ENCODE data around the gene FRG1.
"Not testable (repeated sequence)": the region's sequence is repeated elsewhere in the genome, so short reads cannot be mapped to it uniquely, and the experiment has no call there.

The FRG1 gene

GRCh38 chr4:189912170-189912569, 28.5 kb upstream of the FRG1 start:
- Histone ChIP-seq H4K20me1 (ENCODE audit: insufficient read depth) (0 out of 2 replicates have a peak, but pooled peaks cover 3% of the 10 kb centered on the region), H2AFZ (ENCODE audit: low read depth) (no peak overlapping the region), H3K9ac (no peak overlapping the region), H3K36me3 (ENCODE audit: insufficient read depth) (no peaks in the 10 kb centered on the region), H3K79me2 (ENCODE audit: insufficient read depth, low read depth) (no peaks in the 10 kb centered on the region), H3K4me2 (no peak overlapping the region), H3K27ac (no peak overlapping the region), H3K4me3 (IDR thresholded peaks at IDR 0.05; ENCODE audit: insufficient read depth, low read depth, low read length) (no peak overlapping the region), H3K27me3 (ENCODE audit: insufficient read depth, low read depth) (no peaks in the 10 kb centered on the region), H3K4me1 (ENCODE audit: low read depth, poor library complexity, severe bottlenecking) (peaks cover 3% of the 10 kb centered on the region)
- peak; percentile 66 for TF ChIP-seq CTCF (conservative IDR thresholded peaks at IDR 0.05; ENCODE audit: low read depth, low read length)

- no peak overlapping the region for H3K9ac ChIP-seq
- H3K79me2 ChIP-seq (ENCODE audit: insufficient read depth, low read depth): no peaks in the 10 kb centered on the region
- no peaks in the 10 kb centered on the region for H4K20me1 ChIP-seq (ENCODE audit: insufficient read depth)
- no peaks in the 10 kb centered on the region for H3K4me1 ChIP-seq (ENCODE audit: low read depth, poor library complexity, severe bottlenecking)
- no peaks in the 10 kb centered on the region for H3K36me3 ChIP-seq (ENCODE audit: insufficient read depth)
- no peak for TF ChIP-seq CTCF (conservative IDR thresholded peaks at IDR 0.05; ENCODE audit: low read depth, low read length)
- no peaks in the 10 kb centered on the region for H3K27me3 ChIP-seq (ENCODE audit: insufficient read depth, low read depth)
- H3K4me3 ChIP-seq (IDR thresholded peaks at IDR 0.05; ENCODE audit: insufficient read depth, low read depth, low read length): no peak overlapping the region
- no peak overlapping the region for H2AFZ ChIP-seq (ENCODE audit: low read depth)
- H3K27ac ChIP-seq: no peak overlapping the region
- no peak overlapping the region for H3K4me2 ChIP-seq
These were observed 23.3 kb upstream of the FRG1 start for GRCh38 chr4:189917161-189917891.

- H3K27me3 ChIP-seq (ENCODE audit: insufficient read depth, low read depth): no peaks in the 10 kb centered on the region
- no peaks in the 10 kb centered on the region for H4K20me1 ChIP-seq (ENCODE audit: insufficient read depth)
- no peak overlapping the region for H3K9ac ChIP-seq
- H3K4me3 ChIP-seq (IDR thresholded peaks at IDR 0.05; ENCODE audit: insufficient read depth, low read depth, low read length): no peak overlapping the region
- no peak for TF ChIP-seq CTCF (conservative IDR thresholded peaks at IDR 0.05; ENCODE audit: low read depth, low read length)
- H3K4me2 ChIP-seq: no peak overlapping the region
- no peaks in the 10 kb centered on the region for H3K4me1 ChIP-seq (ENCODE audit: low read depth, poor library complexity, severe bottlenecking)
- H3K36me3 ChIP-seq (ENCODE audit: insufficient read depth): no peaks in the 10 kb centered on the region
- no peak overlapping the region for H3K27ac ChIP-seq
- H3K79me2 ChIP-seq (ENCODE audit: insufficient read depth, low read depth): no peaks in the 10 kb centered on the region
- H2AFZ ChIP-seq (ENCODE audit: low read depth): no peak overlapping the region
These were observed 19.6 kb upstream of the FRG1 start for GRCh38 chr4:189921058-189921457.

GRCh38 chr4:189926742-189927141, 13.9 kb upstream of the FRG1 start:
- not testable (repeated sequence) for H2AFZ ChIP-seq (ENCODE audit: low read depth); H3K79me2 ChIP-seq (ENCODE audit: insufficient read depth, low read depth); H3K27ac ChIP-seq; H3K4me3 ChIP-seq (IDR thresholded peaks at IDR 0.05; ENCODE audit: insufficient read depth, low read depth, low read length); H3K36me3 ChIP-seq (ENCODE audit: insufficient read depth); H3K27me3 ChIP-seq (ENCODE audit: insufficient read depth, low read depth); H3K4me2 ChIP-seq; H3K4me1 ChIP-seq (ENCODE audit: low read depth, poor library complexity, severe bottlenecking); H3K9ac ChIP-seq; H4K20me1 ChIP-seq (ENCODE audit: insufficient read depth)

- Histone ChIP-seq H3K4me2 (peak overlapping the region; percentile 97), H3K4me1 (ENCODE audit: low read depth, poor library complexity, severe bottlenecking) (peaks cover 18% of the 10 kb centered on the region), H3K4me3 (IDR thresholded peaks at IDR 0.05; ENCODE audit: insufficient read depth, low read depth, low read length) (no peak overlapping the region), H3K36me3 (ENCODE audit: insufficient read depth) (no peaks in the 10 kb centered on the region; the same call in 1 of the 2 replicates), H3K79me2 (ENCODE audit: insufficient read depth, low read depth) (peaks cover 35% of the 10 kb centered on the region), H3K27ac (peak overlapping the region; percentile 79), H3K27me3 (ENCODE audit: insufficient read depth, low read depth) (no peaks in the 10 kb centered on the region), H3K9ac (peak overlapping the region; percentile 81), H2AFZ (ENCODE audit: low read depth) (peak overlapping the region; percentile 86), H4K20me1 (ENCODE audit: insufficient read depth) (no peaks in the 10 kb centered on the region)
- TF ChIP-seq CTCF (conservative IDR thresholded peaks at IDR 0.05; ENCODE audit: low read depth, low read length): no peak
These were observed 356 bp downstream of the FRG1 start for GRCh38 chr4:189941005-189941450.

GRCh38 chr4:189942412-189942811, 1.7 kb downstream of the FRG1 start:
- H4K20me1 ChIP-seq (ENCODE audit: insufficient read depth); H3K27ac ChIP-seq; H2AFZ ChIP-seq (ENCODE audit: low read depth); H3K27me3 ChIP-seq (ENCODE audit: insufficient read depth, low read depth); H3K36me3 ChIP-seq (ENCODE audit: insufficient read depth); H3K9ac ChIP-seq; H3K4me3 ChIP-seq (IDR thresholded peaks at IDR 0.05; ENCODE audit: insufficient read depth, low read depth, low read length): not testable (repeated sequence)
- peaks cover 18% of the 10 kb centered on the region for H3K4me1 ChIP-seq (ENCODE audit: low read depth, poor library complexity, severe bottlenecking)
- H3K4me2 ChIP-seq: peak overlapping the region; percentile 97
- peaks cover 47% of the 10 kb centered on the region for H3K79me2 ChIP-seq (ENCODE audit: insufficient read depth, low read depth)

GRCh38 chr4:189944077-189944476, 3.4 kb downstream of the FRG1 start:
- H3K4me3 ChIP-seq (IDR thresholded peaks at IDR 0.05; ENCODE audit: insufficient read depth, low read depth, low read length); H3K9ac ChIP-seq; H2AFZ ChIP-seq (ENCODE audit: low read depth); H4K20me1 ChIP-seq (ENCODE audit: insufficient read depth); H3K4me2 ChIP-seq; H3K27ac ChIP-seq; H3K27me3 ChIP-seq (ENCODE audit: insufficient read depth, low read depth); H3K36me3 ChIP-seq (ENCODE audit: insufficient read depth): not testable (repeated sequence)
- Histone ChIP-seq H3K79me2 (ENCODE audit: insufficient read depth, low read depth) (peaks cover 62% of the 10 kb centered on the region), H3K4me1 (ENCODE audit: low read depth, poor library complexity, severe bottlenecking) (peaks cover 18% of the 10 kb centered on the region)
